Keratinocyte (primary cell): ENCODE results near the gene ELL. TPM values are rescaled to one million over a fixed set of nuclear protein-coding genes. Genes with fewer than 3 reads are reported as not detected.

Experiments used
- DNase-seq: peaks from one replicate; pipeline ENCODE4 v3.0.0-alpha.2; 2011; ENCODE audit warnings: low read depth, missing footprints, low spot score
- FAIRE-seq: peaks from 2 replicates; lab custom pipeline; 2011; peaks lifted over from hg19 to GRCh38; lab: Jason Lieb, UNC
- H2AFZ ChIP-seq: 2 replicates; pipeline ENCODE4 v1.6.0; 2012; ENCODE audit warnings: low read length, control low read depth, inconsistent platforms; ENCODE audit not compliant: control insufficient read depth
- H3K27ac ChIP-seq: 2 replicates; pipeline ENCODE4 v1.5.1; 2011; ENCODE audit warnings: low read length; ENCODE audit not compliant: control insufficient read depth, insufficient read depth
- H3K27me3 ChIP-seq: 3 replicates; pipeline ENCODE4 v1.6.0; 2011; ENCODE audit warnings: low read length; ENCODE audit not compliant: control insufficient read depth, insufficient read depth; ENCODE audit errors: extremely low read depth
- H3K36me3 ChIP-seq, 2 experiments: 2 replicates in 1 of 2; 3 replicates in 1 of 2; pipeline ENCODE4 v1.5.1; 2011; ENCODE audit warnings: low read length in 2 of 2, mild to moderate bottlenecking in 1 of 2; ENCODE audit not compliant: control insufficient read depth in 2 of 2, insufficient read depth in 2 of 2; ENCODE audit errors: extremely low read depth in 1 of 2
- H3K4me1 ChIP-seq: 3 replicates; pipeline ENCODE4 v1.5.1; 2011; ENCODE audit warnings: low read length; ENCODE audit not compliant: control insufficient read depth, insufficient read depth; ENCODE audit errors: extremely low read depth
- H3K4me2 ChIP-seq: 3 replicates; pipeline ENCODE4 v1.6.0; 2011; ENCODE audit warnings: low read depth, low read length; ENCODE audit not compliant: control insufficient read depth, insufficient read depth; ENCODE audit errors: extremely low read depth
- H3K4me3 ChIP-seq, 3 experiments: fragments of 200-600 bp in 1 of 3; sonication (generic) in 1 of 3; 2 replicates in 2 of 3; 3 replicates in 1 of 3; pipeline ENCODE4 v1.5.1; 2011 to 2016; ENCODE audit warnings: low read length in 3 of 3, mild to moderate bottlenecking in 3 of 3, control low read depth in 2 of 3, inconsistent platforms in 1 of 3, low read depth in 1 of 3, mixed read lengths in 1 of 3, mixed run types in 1 of 3, moderate library complexity in 1 of 3; ENCODE audit not compliant: control insufficient read depth in 2 of 3, insufficient read depth in 2 of 3; ENCODE audit errors: extremely low read depth in 1 of 3
- H3K79me2 ChIP-seq: 2 replicates; pipeline ENCODE4 v1.6.0; 2012; ENCODE audit warnings: low read length; ENCODE audit not compliant: control insufficient read depth, insufficient read depth
- H3K9ac ChIP-seq: 3 replicates; pipeline ENCODE4 v1.6.0; 2011; ENCODE audit warnings: low read length; ENCODE audit not compliant: control insufficient read depth, insufficient read depth; ENCODE audit errors: extremely low read depth
- H3K9me1 ChIP-seq: 3 replicates; pipeline ENCODE4 v1.6.0; 2011; ENCODE audit warnings: low read length; ENCODE audit not compliant: control insufficient read depth, insufficient read depth; ENCODE audit errors: extremely low read depth
- H3K9me3 ChIP-seq: 2 replicates; pipeline ENCODE4 v1.5.1; 2012; ENCODE audit warnings: low read depth, low read length; ENCODE audit not compliant: control insufficient read depth
- H4K20me1 ChIP-seq: 3 replicates; pipeline ENCODE4 v1.6.0; 2011; ENCODE audit warnings: low read length; ENCODE audit not compliant: control insufficient read depth, insufficient read depth; ENCODE audit errors: extremely low read depth
- EZH2 ChIP-seq: IDR thresholded peaks from one replicate; pipeline ENCODE4 v1.6.1; 2012; ENCODE audit warnings: inconsistent platforms, mild to moderate bottlenecking, low read length, moderate library complexity
- dilution Hi-C: fragments of 300-500 bp; cut with MboI; formaldehyde crosslinking; loops from one replicate; pipeline ENCODE4 v1.7.0; 2020; ENCODE audit warnings: low sequenced_read_pairs; ENCODE audit not compliant: extremely low pct_ligation_motif_present
- polyA plus RNA-seq, 5 experiments: library from polyadenylated mRNA; depleted of rRNA in 3 of 5; stranded (reverse) in 3 of 5; stranded (forward) in 1 of 5; unstranded in 1 of 5; fragments of >200 nt; gene quantifications; 1 replicate in 1 of 5; 2 replicates in 3 of 5; 3 replicates in 1 of 5; pipeline versions ENCODE4 v1.2.1 to v1.2.3, GENCODE V29; 2011 to 2012; ENCODE audit warnings: missing spikeins in 2 of 5, low read depth in 1 of 5, low replicate concordance in 1 of 5
- TF ChIP-seq, protein P1 (sequence below), 3 experiments: IDR thresholded peaks in 1 of 3; conservative IDR thresholded peaks in 1 of 3; optimal IDR thresholded peaks in 1 of 3; 2 replicates in 2 of 3; 3 replicates in 1 of 3; pipeline versions ENCODE3 to v1.5.1; 2011; ENCODE audit warnings: low read length in 3 of 3, mild to moderate bottlenecking in 3 of 3, moderate library complexity in 2 of 3, control low read depth in 1 of 3, inconsistent platforms in 1 of 3; ENCODE audit not compliant: insufficient read depth in 2 of 3; ENCODE audit errors: extremely low read depth in 1 of 3

The ELL gene
- polyA plus RNA-seq, 1 donor (not counting 4 experiments of a cell fraction or from before 2014, with no cell fraction given): 4.4 TPM

GRCh38 chr19:18464646-18465045 is 57.2 kb downstream of the ELL start:
- Histone ChIP-seq H3K79me2 (peaks cover 40% of the 10 kb centered on the region), H3K27ac (no peak overlapping the region), H2AFZ (no peak overlapping the region), H3K9me3 (no peaks in the 10 kb centered on the region), H3K4me1 (peaks cover 23% of the 10 kb centered on the region), H3K27me3 (no peaks in the 10 kb centered on the region), H3K9ac (no peak overlapping the region), H3K4me2 (no peak overlapping the region), H4K20me1 (peaks cover 53% of the 10 kb centered on the region), H3K36me3 (peaks cover 21 to 38% of the 10 kb centered on the region in 2 experiments), H3K9me1 (peaks cover 2% of the 10 kb centered on the region), H3K4me3 (no peak overlapping the region)
- TF ChIP-seq, protein P1, sequence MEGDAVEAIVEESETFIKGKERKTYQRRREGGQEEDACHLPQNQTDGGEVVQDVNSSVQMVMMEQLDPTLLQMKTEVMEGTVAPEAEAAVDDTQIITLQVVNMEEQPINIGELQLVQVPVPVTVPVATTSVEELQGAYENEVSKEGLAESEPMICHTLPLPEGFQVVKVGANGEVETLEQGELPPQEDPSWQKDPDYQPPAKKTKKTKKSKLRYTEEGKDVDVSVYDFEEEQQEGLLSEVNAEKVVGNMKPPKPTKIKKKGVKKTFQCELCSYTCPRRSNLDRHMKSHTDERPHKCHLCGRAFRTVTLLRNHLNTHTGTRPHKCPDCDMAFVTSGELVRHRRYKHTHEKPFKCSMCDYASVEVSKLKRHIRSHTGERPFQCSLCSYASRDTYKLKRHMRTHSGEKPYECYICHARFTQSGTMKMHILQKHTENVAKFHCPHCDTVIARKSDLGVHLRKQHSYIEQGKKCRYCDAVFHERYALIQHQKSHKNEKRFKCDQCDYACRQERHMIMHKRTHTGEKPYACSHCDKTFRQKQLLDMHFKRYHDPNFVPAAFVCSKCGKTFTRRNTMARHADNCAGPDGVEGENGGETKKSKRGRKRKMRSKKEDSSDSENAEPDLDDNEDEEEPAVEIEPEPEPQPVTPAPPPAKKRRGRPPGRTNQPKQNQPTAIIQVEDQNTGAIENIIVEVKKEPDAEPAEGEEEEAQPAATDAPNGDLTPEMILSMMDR (optimal IDR thresholded peaks at IDR 0.05 in 1 of 3, IDR thresholded peaks at IDR 0.05 in 1 of 3, conservative IDR thresholded peaks at IDR 0.05 in 1 of 3; ENCODE audit: extremely low read depth in 1 of 3, insufficient read depth in 2 of 3, low read length in 3 of 3): no peak
- TF ChIP-seq EZH2: no peak
- no peak for FAIRE-seq
- DNase-seq: no peak
- dilution Hi-C loops: no loop called here

- Histone ChIP-seq H2AFZ (no peak overlapping the region), H3K79me2 (peaks cover 15% of the 10 kb centered on the region), H3K9me3 (no peaks in the 10 kb centered on the region), H3K36me3 (peaks cover 32 to 58% of the 10 kb centered on the region in 2 experiments), H3K27ac (no peak overlapping the region), H3K27me3 (no peaks in the 10 kb centered on the region), H3K9me1 (peaks cover 5% of the 10 kb centered on the region), H3K4me2 (no peak overlapping the region), H3K9ac (no peak overlapping the region), H3K4me3 (no peak overlapping the region), H3K4me1 (peaks cover 16% of the 10 kb centered on the region), H4K20me1 (peaks cover 28% of the 10 kb centered on the region)
- dilution Hi-C loops: no loop called here
- TF ChIP-seq, protein P1 (optimal IDR thresholded peaks at IDR 0.05 in 1 of 3, IDR thresholded peaks at IDR 0.05 in 1 of 3, conservative IDR thresholded peaks at IDR 0.05 in 1 of 3; ENCODE audit: extremely low read depth in 1 of 3, insufficient read depth in 2 of 3, low read length in 3 of 3): no peak
- no peak for TF ChIP-seq EZH2
- DNase-seq (no peak), FAIRE-seq (no peak)
Measured at GRCh38 chr19:18461471-18461870, 60.4 kb downstream of the ELL start.
